GM18519 (cell line): ENCODE measurements around the gene PMPCA.
A peak's percentile ranks its signal among the peaks of the same experiment; 100 is the strongest.
"Not testable (repeated sequence)": the region's sequence is repeated elsewhere in the genome, so short reads cannot be mapped to it uniquely, and the experiment has no call there.

Experiments used
- ATAC-seq: cut with Tn5 transposase; IDR thresholded peaks from one replicate; pipeline ENCODE4 v1.9.1; 2021; ENCODE audit warnings: mild to moderate bottlenecking, moderate library complexity; ENCODE audit not compliant: unreplicated experiment, low FRiP score

PMPCA gene

GRCh38 chr9:136407911-136408310 lies 2.5 kb upstream of the PMPCA start:
- no peak for ATAC-seq

GRCh38 chr9:136409557-136410455 lies 652 bp upstream of the PMPCA start:
- ATAC-seq: peak; percentile 7

GRCh38 chr9:136411378-136411777 lies 920 bp downstream of the PMPCA start:
- ATAC-seq: no peak

- no peak for ATAC-seq
Observed at GRCh38 chr9:136412962-136413361, 2.5 kb downstream of the PMPCA start.

GRCh38 chr9:136416427-136416826 lies 6.0 kb downstream of the PMPCA start:
- ATAC-seq: no peak

GRCh38 chr9:136416914-136417313 lies 6.5 kb downstream of the PMPCA start:
- no peak for ATAC-seq

- ATAC-seq: no peak
Observed at GRCh38 chr9:136418182-136419091, 8.0 kb downstream of the PMPCA start.

GRCh38 chr9:136419092-136419420 lies 8.6 kb downstream of the PMPCA start:
- no peak for ATAC-seq

GRCh38 chr9:136421791-136422190 lies 11.3 kb downstream of the PMPCA start:
- no peak for ATAC-seq

GRCh38 chr9:136422876-136423275 lies 12.4 kb downstream of the PMPCA start:
- ATAC-seq: no peak

- ATAC-seq: no peak
Observed at GRCh38 chr9:136423432-136424146, 13.1 kb downstream of the PMPCA start.

- no peak for ATAC-seq
Observed at GRCh38 chr9:136424750-136425362, 14.4 kb downstream of the PMPCA start.

GRCh38 chr9:136425367-136425766 lies 14.9 kb downstream of the PMPCA start:
- not testable (repeated sequence) for ATAC-seq

GRCh38 chr9:136426787-136427186 lies 16.3 kb downstream of the PMPCA start:
- ATAC-seq: no peak

- ATAC-seq: no peak
Observed at GRCh38 chr9:136429075-136429628, 18.7 kb downstream of the PMPCA start.

- no peak for ATAC-seq
Observed at GRCh38 chr9:136429683-136430491, 19.4 kb downstream of the PMPCA start.

GRCh38 chr9:136430588-136431234 lies 20.3 kb downstream of the PMPCA start:
- ATAC-seq: no peak

GRCh38 chr9:136431782-136432350 lies 21.4 kb downstream of the PMPCA start:
- ATAC-seq: no peak
